B cell (primary cell): ENCODE measurements around the gene PRKCA.

Experiments
- EZH2 ChIP-seq: IDR thresholded peaks from 2 replicates; pipeline ENCODE4 v1.6.1; 2012; ENCODE audit warnings: borderline replicate concordance, low read depth, mild to moderate bottlenecking, moderate library complexity, low read length; ENCODE audit not compliant: insufficient read depth, poor library complexity, severe bottlenecking
- TF ChIP-seq, protein P1 (sequence below): fragments of 200-600 bp; IDR thresholded peaks from one replicate; pipeline ENCODE4 v1.8.0; 2022; ENCODE audit warnings: antibody characterized with exemption, mild to moderate bottlenecking

DNA sequence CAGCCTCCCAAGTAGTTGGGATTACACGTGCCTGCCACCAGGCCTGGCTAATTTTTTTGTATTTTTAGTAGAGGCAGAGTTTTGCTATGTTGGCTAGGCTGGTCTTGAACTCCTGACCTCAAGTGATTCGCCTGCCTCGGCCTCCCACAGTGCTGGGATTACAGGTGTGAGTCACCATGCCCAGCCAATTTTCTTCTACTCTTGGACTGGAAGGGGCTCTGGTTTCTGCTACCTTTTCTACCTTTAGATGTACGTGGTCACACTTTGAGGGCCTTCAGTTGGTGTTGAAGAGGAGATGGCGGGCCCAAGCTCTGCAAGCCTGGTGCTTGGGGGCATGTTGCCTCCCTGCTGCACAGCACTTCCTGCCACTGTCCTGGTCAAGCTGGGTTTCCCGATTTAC is 173.6 kb downstream of the PRKCA start:
- TF ChIP-seq, protein P1, sequence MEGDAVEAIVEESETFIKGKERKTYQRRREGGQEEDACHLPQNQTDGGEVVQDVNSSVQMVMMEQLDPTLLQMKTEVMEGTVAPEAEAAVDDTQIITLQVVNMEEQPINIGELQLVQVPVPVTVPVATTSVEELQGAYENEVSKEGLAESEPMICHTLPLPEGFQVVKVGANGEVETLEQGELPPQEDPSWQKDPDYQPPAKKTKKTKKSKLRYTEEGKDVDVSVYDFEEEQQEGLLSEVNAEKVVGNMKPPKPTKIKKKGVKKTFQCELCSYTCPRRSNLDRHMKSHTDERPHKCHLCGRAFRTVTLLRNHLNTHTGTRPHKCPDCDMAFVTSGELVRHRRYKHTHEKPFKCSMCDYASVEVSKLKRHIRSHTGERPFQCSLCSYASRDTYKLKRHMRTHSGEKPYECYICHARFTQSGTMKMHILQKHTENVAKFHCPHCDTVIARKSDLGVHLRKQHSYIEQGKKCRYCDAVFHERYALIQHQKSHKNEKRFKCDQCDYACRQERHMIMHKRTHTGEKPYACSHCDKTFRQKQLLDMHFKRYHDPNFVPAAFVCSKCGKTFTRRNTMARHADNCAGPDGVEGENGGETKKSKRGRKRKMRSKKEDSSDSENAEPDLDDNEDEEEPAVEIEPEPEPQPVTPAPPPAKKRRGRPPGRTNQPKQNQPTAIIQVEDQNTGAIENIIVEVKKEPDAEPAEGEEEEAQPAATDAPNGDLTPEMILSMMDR: no peak
- TF ChIP-seq EZH2: no peak
